ENCODE data around the gene TAF6. TPM values are rescaled to one million over a fixed set of nuclear protein-coding genes. Genes with fewer than 3 reads are reported as not detected.

Gene TAF6
- total RNA-seq, 1 donor, result 38.6 TPM

DNA sequence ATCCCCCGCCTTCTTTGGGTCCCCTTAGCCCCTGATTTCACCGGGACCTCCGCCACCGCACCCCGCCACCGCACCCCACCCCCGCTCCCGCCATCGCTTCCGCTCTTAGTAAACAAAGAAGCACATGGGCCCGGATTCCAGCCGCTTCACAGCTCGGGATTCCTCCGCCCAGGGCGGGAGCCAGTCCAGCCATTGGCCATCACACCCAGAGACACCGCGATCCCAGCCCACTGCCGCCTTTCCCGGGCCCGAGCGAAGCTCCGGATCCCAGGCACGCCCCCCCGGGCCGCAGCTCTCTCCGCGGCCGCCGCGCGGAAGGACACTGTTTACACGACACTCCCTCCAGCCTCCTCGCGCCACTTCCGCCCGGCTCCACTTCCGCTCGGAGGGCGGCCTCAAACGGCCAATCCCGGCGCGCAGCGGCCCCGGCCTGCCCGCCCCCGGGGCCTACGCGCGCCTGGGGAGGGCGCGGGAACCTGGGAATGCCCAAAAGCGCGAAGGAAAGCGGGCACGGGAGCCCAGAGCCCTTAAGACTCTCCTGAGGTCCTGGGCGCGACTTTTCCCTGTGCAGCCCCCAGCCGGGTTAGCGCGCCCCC lies 18.6 kb downstream of the TAF6 start:
- peak; percentile 97 for DNase-seq (ENCODE audit: low read depth)
- H3K4me3 ChIP-seq (ENCODE audit: low read depth, low read length), result peak overlapping the region; percentile 73
- TF ChIP-seq, protein P1, sequence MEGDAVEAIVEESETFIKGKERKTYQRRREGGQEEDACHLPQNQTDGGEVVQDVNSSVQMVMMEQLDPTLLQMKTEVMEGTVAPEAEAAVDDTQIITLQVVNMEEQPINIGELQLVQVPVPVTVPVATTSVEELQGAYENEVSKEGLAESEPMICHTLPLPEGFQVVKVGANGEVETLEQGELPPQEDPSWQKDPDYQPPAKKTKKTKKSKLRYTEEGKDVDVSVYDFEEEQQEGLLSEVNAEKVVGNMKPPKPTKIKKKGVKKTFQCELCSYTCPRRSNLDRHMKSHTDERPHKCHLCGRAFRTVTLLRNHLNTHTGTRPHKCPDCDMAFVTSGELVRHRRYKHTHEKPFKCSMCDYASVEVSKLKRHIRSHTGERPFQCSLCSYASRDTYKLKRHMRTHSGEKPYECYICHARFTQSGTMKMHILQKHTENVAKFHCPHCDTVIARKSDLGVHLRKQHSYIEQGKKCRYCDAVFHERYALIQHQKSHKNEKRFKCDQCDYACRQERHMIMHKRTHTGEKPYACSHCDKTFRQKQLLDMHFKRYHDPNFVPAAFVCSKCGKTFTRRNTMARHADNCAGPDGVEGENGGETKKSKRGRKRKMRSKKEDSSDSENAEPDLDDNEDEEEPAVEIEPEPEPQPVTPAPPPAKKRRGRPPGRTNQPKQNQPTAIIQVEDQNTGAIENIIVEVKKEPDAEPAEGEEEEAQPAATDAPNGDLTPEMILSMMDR (IDR thresholded peaks at IDR 0.05; ENCODE audit: insufficient read depth, low read length), result no peak

DNA sequence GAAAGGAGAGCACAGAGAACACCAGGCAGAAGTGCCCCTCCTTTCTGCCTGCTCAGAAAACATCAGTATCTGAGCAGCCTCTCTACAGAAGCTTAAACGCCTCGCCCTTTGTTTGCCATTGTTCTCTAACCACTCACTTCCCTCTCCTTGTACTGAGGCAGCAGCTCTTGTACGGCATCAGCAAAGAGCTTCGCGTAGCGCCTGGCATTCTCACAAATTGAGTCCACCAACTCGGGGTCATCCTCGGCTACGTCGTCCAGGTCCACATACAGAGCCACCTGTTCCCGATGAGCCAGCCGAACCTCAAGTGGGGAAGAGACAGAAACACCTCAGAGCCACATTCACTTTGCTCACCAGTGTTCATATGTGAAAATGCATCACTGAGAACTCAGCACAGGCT lies 19.7 kb downstream of the TAF6 start:
- TF ChIP-seq, protein P1 (IDR thresholded peaks at IDR 0.05; ENCODE audit: insufficient read depth, low read length), result no peak
- no peak for DNase-seq (ENCODE audit: low read depth)
- peak overlapping the region; percentile 73 for H3K4me3 ChIP-seq (ENCODE audit: low read depth, low read length)

DNA sequence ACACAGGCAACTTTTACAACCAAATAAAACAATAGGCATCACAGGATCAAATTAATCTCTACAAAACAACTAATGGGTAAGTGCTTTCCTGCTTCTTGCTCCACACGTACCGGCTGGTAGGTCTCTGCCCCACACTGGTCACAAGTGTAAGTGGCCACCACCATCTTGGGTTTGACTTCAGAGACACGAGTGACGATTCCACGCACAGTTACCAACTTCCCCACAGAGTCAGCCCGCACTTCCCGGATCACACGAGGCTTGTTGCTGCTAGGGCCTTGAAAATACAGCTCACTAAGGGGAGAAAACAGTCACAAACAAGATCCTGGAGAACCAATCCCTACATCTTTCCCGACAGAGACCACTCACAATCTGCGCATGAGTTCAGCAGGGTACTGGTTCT lies 20.2 kb downstream of the TAF6 start:
- H3K4me3 ChIP-seq (ENCODE audit: low read depth, low read length), result no peak overlapping the region
- no peak for DNase-seq (ENCODE audit: low read depth)
- TF ChIP-seq, protein P1 (IDR thresholded peaks at IDR 0.05; ENCODE audit: insufficient read depth, low read length), result no peak

DNA sequence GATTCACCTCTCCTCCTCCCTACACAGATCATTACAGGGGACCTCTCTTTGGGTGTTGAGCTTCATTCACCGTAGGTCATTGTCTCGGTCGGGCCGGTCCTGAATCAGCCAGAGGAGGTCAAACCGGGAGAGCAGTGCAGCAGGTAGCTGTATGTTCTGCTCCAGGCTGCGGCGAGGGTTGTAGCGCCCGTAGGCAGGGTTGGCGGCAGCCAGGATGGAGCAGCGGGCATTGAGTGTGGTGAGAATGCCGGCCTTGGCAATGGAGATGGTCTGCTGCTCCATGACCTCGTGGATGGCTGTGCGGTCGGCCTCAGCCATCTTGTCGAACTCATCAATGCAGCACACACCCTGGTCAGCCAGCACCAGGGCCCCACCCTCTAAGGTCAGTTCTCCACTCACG lies 23.5 kb downstream of the TAF6 start:
- DNase-seq (ENCODE audit: low read depth), result no peak
- TF ChIP-seq, protein P1 (IDR thresholded peaks at IDR 0.05; ENCODE audit: insufficient read depth, low read length), result no peak
- H3K4me3 ChIP-seq (ENCODE audit: low read depth, low read length), result no peak overlapping the region

DNA sequence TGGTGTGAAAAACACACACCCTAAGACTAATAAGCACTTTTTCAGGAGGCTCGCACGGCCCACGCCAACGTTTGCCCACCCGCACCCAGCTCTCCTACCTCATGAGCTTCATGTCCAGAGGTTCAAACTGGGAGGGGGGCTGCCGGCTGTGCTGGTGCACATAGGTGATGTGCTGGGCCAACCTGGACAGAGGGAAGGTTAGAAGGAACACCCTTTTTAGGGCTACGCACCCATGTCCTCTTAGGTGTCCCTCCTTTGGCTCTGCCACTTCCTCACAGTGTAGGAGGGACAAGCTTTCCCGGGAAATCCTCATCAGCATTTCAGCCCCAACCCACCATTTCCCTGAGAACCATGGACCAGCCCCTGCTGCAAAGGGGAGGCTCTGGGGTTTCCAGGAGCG lies 23.9 kb downstream of the TAF6 start:
- TF ChIP-seq, protein P1 (IDR thresholded peaks at IDR 0.05; ENCODE audit: insufficient read depth, low read length), result no peak
- no peak for DNase-seq (ENCODE audit: low read depth)
- no peak overlapping the region for H3K4me3 ChIP-seq (ENCODE audit: low read depth, low read length)

DNA sequence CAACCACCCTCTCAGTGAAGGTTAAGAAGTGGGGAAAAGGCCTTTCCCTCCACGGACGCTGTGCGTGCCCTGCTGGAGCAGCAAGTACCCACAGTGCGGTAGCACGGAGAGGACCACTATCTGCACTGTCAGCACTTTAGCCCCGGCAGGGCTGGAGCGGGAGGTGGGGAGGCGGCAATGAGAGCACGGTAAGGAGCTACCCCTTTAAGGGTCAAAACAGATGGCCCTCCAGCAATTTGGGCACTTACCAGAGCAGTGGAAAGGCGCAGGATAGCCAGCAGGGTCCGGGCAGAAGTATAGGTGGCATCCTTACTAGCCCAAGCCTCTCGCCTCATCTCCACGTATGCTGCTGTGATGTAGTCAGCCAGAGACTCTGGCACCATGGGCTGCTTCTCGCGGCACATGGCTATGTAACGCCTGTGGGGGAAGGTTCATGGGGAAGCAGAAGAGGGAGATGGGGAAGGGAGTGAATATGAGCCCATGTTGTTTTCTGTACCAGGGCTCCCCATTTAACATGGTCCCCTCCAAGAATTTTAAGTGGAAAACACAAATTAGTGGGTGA lies 25.2 kb downstream of the TAF6 start:
- DNase-seq (ENCODE audit: low read depth), result no peak
- no peak overlapping the region for H3K4me3 ChIP-seq (ENCODE audit: low read depth, low read length)
- TF ChIP-seq, protein P1 (IDR thresholded peaks at IDR 0.05; ENCODE audit: insufficient read depth, low read length), result no peak

DNA sequence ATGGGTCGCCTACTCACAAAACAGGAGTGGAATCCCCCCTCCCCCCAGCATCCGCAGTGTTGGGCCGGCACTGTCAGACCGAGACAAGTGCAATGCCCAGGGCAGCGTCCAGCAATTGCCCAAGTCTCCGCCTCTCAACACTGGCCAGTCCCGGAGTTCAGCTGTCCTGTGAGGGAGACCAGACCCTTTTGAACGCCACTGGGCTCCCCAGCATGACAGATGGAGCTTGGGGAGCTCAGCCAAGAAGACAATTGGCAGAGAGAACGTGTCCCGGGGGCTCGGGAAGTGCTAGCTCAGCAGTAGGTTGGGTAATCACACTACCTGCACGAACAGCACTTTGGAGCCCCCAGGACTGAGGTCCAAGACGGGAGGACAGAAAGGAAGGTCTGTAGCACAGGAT lies 25.7 kb downstream of the TAF6 start:
- no peak overlapping the region for H3K4me3 ChIP-seq (ENCODE audit: low read depth, low read length)
- TF ChIP-seq, protein P1 (IDR thresholded peaks at IDR 0.05; ENCODE audit: insufficient read depth, low read length), result no peak
- no peak for DNase-seq (ENCODE audit: low read depth)

Data from fibroblast of the aortic adventitia (primary cell).